Neural progenitor cell (in vitro differentiated cells): ENCODE measurements around the gene PSME4.

Experiments used
- EZH2 ChIP-seq: fragments of 200-600 bp; sonication (generic); IDR thresholded peaks from 2 replicates; pipeline ENCODE4 v1.6.1; 2017; ENCODE audit warnings: antibody characterized with exemption, mild to moderate bottlenecking, moderate library complexity
- EZH2phosphoT487 ChIP-seq: fragments of 200-600 bp; sonication (generic); IDR thresholded peaks from 2 replicates; pipeline ENCODE4 v1.6.1; 2017; ENCODE audit warnings: antibody characterized with exemption

GRCh38 chr2:53958443-53958842 is 12.3 kb downstream of the PSME4 start:
- no peak for TF ChIP-seq EZH2phosphoT487
- TF ChIP-seq EZH2: no peak
